Measurements from ENCODE around the gene MCFD2.
"Not testable (repeated sequence)": the region's sequence is repeated elsewhere in the genome, so short reads cannot be mapped to it uniquely, and the experiment has no call there.

The MCFD2 gene

DNA sequence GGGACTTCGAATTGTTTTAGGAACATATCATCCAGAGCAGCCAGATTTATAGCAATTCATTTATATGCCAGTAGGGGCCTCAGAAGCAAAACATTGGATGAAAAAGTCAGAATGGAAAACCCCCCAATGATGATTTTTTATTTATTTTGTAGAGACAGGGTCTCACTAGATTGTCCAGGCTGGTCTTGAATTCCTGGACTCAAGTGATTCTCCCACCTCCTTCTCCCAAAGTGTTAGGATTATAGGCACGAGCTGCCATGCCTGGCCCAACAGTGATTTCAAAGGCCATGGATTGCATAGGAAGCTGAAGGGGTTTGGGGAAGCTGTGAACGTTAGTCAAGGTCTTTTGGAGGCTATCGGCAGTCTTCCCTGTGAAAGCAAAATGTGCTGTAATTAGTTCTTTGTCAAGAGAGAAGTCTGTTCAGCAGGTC, 21.9 kb upstream of the MCFD2 start:
- no peak for DNase-seq (ENCODE audit: low read depth)

- DNase-seq (ENCODE audit: low read depth) = no peak
These were observed 21.0 kb upstream of the MCFD2 start for GRCh38 chr2:46936566-46936965.

GRCh38 chr2:46935071-46935470, 19.5 kb upstream of the MCFD2 start:
- DNase-seq (ENCODE audit: low read depth) = no peak

DNA sequence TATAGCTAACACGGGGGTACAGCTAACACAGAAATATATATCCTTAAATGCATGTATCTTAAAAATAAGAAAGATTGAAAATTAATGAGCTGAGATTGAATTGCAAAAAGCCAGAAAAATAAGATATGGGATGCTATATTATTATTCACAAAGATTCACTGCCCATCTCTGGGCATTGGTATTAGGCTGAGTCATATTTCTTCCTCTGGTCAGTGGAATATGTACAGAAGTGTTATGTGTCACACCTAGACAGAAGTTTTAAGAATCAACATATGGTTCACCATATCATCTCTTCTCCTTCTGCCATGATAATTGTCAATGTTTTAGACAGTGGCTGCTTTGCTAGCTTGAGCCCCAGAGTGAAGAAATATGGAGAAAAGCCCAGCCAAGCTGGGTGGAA, 14.0 kb upstream of the MCFD2 start:
- no peak for DNase-seq (ENCODE audit: low read depth)

- DNase-seq (ENCODE audit: low read depth) = no peak
These were observed 11.3 kb upstream of the MCFD2 start for GRCh38 chr2:46926863-46927262.

GRCh38 chr2:46925474-46926351, 10.1 kb upstream of the MCFD2 start:
- no peak for DNase-seq (ENCODE audit: low read depth)

GRCh38 chr2:46924608-46925007, 9.0 kb upstream of the MCFD2 start:
- no peak for DNase-seq (ENCODE audit: low read depth)

GRCh38 chr2:46924038-46924437, 8.4 kb upstream of the MCFD2 start:
- DNase-seq (ENCODE audit: low read depth) = no peak

DNA sequence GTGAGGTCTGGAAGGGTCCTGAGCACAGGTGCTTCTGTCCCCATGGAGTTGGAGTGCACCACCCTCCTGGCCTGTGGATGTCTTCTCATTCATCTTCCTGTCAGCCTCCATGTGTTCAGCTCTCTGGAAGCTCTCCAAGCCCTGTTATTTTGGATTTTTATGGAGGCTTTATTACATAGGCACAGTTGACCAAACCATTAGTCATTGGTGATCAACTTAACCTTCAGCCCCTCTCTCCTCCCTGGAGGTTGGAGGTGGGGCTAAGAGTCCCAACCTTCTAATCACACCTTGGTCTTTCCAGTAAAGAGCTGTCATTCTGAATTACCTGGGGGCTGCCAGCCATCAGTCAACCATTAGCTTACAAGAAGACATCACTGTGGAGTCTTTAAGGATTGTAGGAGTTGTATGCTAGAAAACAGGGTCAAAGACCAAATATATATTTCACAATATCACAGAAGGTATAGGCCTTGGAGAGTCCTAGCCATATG, 7.5 kb upstream of the MCFD2 start:
- no peak for DNase-seq (ENCODE audit: low read depth)

- no peak for DNase-seq (ENCODE audit: low read depth)
These were observed 7.0 kb upstream of the MCFD2 start for GRCh38 chr2:46922606-46923005.

- no peak for DNase-seq (ENCODE audit: low read depth)
These were observed 6.3 kb upstream of the MCFD2 start for GRCh38 chr2:46921676-46922448.

- DNase-seq (ENCODE audit: low read depth) = no peak
These were observed 2.0 kb upstream of the MCFD2 start for GRCh38 chr2:46917628-46918027.

GRCh38 chr2:46915811-46916630, 415 bp upstream of the MCFD2 start:
- DNase-seq (ENCODE audit: low read depth) = peak; percentile 62

DNA sequence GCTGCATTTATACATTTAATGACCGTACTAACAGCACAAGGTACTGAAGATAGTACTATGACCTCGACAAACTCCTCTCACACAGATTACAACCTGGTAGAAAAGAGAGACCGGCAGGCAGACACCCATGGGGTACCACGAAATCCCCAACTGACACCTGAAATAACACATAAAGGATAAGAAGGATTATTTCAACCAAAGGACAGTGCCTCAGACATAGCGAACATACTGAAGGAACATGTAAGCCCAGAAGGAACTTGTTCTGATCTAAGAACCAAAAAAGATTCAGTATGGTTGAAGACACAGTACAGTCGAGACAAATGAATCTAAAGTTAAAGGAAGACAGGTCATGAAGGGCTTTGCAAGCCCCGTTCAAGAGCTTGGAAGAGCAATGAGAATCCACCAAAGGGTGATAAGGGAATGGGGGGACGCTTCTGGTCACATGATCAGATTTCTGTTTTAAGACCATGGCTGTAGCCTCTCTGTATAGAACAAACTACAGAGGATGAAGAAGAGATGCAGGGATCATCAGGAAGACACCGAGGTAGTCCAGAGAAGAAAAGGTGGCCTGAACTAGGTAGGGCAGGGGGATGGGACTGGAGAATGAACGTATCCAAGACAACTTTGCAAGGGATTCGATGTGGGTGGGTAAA, 902 bp downstream of the MCFD2 start:
- DNase-seq (ENCODE audit: low read depth) = no peak

DNA sequence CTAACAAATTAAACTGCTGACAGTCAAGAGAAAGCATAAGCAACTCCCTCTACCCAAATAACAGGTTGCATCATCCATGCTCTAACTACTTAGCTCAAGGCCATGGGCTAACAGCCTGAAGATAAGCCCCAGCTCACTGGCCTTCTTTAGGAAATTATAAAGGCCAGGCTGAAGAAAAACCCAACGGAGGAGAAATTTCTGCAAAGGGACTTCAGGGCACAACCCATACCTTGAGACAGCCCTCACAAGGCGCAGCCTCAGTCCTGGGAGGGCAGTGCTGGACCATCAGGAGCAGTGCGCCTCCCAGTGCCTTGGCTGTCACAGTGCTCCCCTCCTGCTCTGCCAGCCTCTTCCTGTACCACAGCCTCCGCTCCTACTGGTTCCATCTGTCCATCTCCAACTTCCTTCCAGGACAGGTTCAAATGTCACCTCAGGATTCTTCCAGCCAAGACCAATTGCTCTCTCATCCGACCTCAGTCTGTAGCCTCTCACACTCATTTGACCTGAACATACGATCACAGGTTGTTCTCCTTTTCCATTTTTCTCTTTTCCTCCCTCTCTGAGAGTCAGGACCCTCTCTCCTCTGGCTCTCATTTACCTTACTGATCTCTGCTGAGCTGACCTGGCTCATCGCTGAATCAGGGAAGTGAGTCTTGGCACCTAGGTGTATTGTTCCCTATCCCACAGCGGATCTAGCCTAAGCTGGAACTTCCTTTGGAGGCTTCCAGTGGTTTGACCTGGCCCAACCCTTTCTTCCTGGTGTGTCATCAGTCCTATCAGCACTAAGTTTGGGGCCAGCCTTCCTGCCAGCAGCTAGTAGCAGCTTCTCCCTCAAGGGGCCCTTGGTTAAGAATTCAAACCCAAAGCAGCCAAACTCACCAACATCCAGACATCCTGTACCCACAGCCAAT, 1.9 kb downstream of the MCFD2 start:
- DNase-seq (ENCODE audit: low read depth) = no peak

DNA sequence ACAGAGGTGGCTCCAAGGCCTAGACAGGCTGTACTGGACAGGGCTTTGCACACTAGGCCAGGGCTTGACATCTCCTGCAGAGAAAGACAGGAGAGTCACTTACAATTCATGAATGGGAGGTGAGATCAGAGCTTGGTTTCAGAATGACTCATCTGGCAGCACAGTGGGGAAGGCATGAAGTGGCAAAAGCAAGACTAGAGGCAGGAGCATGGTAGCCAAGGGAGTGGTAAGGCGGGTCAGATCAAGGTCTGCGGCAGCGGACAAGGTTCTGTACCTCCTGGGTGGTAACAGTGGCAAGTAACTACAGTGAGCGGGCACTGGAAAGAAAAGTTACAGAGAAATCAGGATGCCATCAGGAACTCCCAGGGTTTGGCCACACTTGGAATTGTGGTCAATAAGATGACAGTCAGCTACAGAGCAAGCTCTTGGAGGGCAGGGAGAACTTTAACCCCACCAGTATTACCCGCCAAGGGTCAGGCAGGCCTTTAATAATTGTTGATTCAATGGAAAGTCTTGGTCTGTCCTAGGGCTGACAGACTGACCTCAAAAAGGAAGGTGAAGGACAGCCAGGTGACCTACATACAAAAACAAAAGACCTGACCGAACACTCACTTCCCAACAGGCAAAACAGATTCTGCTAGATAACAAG, 5.7 kb downstream of the MCFD2 start:
- DNase-seq (ENCODE audit: low read depth) = no peak

DNA sequence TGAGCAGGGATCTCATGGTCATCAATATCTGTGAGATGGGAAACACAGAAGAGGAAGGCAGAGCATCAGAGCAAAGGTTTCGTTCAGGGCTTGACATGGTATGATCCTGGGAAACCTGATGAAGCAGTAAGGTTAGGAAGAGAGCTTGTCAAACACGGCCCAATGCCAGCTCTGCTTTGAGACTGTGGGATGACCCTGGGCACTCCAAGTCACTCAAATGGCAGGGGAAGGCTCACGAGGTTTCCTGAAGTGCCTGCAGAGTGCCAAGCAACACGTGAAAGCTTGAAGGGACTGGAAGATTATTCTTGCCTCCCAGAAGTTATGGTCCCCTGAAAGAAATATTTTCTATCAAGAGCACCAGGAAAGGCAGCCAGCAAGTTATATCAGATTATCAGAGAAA, 6.5 kb downstream of the MCFD2 start:
- no peak for DNase-seq (ENCODE audit: low read depth)

- not testable (repeated sequence) for DNase-seq (ENCODE audit: low read depth)
These were observed 10.5 kb downstream of the MCFD2 start for GRCh38 chr2:46904908-46905678.

DNA sequence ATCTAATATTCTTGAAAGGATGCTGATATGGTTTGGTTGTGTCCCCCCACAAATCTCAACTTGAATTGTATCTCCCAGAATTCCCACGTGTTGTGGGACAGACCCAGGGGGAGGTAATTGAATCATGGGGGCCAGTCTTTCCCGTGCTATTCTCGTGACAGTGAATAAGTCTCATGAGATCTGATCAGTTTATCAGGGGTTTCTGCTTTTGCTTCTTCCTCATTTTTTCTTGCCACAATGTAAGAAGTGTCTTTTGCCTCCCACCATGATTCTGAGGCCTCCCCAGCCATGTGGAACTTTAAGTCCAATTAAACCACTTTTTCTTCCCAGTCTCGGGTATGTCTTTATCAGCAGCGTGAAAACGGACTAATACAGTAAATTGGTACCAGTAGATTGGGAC, 12.6 kb downstream of the MCFD2 start:
- not testable (repeated sequence) for DNase-seq (ENCODE audit: low read depth)

All from activated T-cell treated with anti-CD3 and anti-CD28 coated beads for 1 hour (primary cell).